Measurements from ENCODE around the gene RGL1.
A peak's percentile ranks its signal among the peaks of the same experiment; 100 is the strongest.

RGL1 gene

GRCh38 chr1:183926983-183927382, 122.1 kb downstream of the RGL1 start:
- no peak for DNase-seq

- no peak for DNase-seq
Observed at GRCh38 chr1:183931646-183932271, 126.8 kb downstream of the RGL1 start.

GRCh38 chr1:183932412-183932811, 127.5 kb downstream of the RGL1 start:
- no peak for DNase-seq

DNA sequence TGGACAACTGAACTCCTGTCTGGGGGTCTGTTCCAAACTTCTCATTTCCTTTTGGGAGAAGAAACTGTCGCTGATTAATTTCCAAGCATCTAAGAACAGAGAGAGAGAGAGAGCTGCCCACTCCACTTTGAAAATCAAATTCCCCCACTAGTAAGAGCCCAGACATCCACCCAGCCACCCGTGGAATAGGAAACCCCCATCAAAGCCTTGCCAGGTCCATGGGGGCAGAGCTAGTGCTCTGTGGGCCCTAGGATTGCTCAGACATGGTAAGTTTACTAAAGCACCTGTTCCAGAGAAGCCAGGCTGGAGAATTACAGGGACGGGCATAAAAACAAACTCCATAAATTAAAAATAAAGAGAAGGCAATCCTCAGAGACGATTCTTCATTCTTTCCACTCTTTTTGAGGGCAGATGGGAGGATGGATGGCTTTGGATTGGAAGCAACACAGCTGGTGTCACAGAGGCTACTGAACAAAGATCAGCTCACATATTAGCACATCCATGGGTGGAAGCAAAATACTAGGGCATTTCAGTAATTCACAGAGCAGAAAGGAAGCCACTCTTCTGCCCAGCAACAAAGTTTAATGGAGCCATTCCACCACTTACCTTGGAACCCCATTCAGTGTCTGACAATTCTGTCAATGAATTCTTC, 128.7 kb downstream of the RGL1 start:
- no peak for DNase-seq

GRCh38 chr1:183934314-183934713, 129.4 kb downstream of the RGL1 start:
- no peak for DNase-seq

GRCh38 chr1:183936009-183936408, 131.1 kb downstream of the RGL1 start:
- DNase-seq, result no peak

DNA sequence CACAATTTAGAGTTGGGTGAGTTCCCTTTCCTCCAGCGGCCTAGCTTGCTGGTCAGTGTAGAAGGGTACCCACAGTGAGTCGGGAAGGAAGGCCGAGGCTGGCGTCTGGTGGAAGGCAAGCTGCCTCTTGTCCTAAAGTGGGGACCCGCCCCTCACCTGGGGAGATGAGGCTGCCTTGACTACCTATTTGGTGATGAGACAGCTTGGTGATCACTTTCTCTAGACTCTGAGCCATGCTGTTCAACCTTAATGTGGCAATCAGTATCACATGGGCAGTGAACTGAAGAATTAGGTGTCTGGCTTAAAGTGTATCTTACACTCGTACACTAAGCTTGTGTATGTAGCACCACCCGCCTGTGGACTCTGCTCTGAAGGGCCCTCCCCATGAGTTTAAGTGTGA, 131.9 kb downstream of the RGL1 start:
- no peak for DNase-seq

DNA sequence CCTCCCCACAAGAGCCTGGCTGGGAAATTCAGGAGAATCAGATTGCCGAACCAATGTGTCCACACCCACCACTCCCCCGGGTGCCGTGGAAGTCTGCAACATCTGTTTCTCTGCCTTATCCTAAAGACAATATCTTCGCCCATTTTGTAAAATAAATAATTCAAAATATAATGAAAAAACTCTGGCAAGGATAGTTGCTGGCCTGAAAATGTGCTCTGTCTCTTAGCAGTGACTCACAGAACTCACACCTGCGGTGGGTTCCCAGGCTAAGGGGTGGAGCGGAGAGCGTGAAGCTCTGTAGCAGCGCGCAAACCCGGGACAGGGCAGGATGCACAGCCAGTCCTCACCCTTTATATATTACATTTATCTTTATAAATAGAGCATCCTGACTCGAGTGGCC, 132.7 kb downstream of the RGL1 start:
- DNase-seq, result no peak

- DNase-seq, result no peak
Observed at GRCh38 chr1:183941001-183941400, 136.1 kb downstream of the RGL1 start.

- DNase-seq, result peak in 1 of 2 donors; percentile 2
Observed at GRCh38 chr1:183942933-183943693, 138.2 kb downstream of the RGL1 start.

GRCh38 chr1:183945428-183946319, 140.8 kb downstream of the RGL1 start:
- peak; percentile 18 to 29 for DNase-seq

DNA sequence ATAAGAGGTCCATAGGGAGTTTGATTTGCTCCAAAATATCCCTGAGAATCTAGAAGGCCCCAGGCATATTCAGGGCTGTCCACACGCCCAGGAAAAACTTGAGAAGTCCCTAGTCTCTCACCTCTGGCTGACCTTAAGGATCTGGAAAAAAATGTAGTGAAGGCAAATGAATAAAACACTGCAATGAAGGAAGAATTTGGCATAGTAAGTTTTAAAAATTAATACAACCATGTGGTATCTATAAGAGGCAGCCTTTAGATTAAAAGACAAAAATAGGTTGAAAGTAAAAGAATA, 141.3 kb downstream of the RGL1 start:
- no peak for DNase-seq

DNA sequence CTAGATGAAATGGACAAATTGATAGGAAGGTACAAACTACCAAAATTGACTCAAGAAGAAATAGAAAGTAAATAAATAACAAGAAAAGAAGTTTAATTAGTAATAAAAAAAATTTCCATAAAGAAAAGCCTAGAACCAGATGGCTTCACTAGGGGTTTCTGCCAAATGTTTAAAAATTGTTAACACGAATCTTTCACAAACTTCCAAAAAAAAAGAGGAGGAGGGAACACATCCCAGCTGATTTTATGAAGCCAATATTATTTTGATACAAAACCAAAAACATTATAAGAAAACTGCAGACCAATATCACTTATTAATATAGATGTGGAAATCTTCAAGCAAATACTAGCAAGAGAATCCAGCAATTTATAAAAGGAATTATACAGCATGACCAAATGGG, 143.1 kb downstream of the RGL1 start:
- no peak for DNase-seq

- peak in 1 of 2 donors; percentile 17 for DNase-seq
Observed at GRCh38 chr1:183952101-183952500, 147.2 kb downstream of the RGL1 start.

DNA sequence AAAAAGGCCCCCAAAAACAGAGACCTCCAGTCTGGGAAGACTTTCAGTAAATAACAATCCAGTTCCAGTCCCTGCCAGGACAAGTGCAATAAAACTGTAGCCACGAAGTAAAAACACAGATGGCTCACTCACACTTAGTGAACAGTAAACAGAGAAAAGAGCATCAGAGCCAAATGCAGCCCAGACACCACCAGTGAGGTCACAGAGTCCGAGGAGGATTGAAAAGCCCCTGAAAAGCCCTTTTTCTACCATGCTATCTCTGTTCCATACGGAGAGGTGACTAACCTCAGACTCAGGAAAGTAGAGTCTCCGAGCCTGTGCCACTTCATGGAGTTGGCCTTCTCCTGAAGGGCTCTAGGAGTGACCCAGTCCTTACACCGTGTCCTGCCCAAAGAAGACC, 148.1 kb downstream of the RGL1 start:
- DNase-seq, result no peak

DNA sequence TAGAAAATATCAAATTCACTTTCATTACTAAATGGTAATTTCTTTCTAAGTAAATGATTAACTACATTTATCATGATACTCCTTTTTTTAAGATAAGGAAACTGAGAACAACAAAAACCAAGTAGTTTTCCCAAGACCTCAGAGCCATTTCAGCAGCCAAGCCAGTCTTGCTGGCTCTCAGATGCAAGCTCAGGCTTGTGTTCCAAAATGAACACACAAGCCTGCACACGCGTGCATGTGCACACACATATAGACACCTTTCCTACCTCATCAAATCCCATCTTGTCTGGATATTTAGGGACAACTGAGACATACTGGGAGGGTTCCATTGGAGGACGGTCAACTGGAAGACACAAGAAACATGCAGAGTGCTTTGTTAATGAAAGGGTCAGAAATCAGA, 149.6 kb downstream of the RGL1 start:
- DNase-seq, result no peak

DNA sequence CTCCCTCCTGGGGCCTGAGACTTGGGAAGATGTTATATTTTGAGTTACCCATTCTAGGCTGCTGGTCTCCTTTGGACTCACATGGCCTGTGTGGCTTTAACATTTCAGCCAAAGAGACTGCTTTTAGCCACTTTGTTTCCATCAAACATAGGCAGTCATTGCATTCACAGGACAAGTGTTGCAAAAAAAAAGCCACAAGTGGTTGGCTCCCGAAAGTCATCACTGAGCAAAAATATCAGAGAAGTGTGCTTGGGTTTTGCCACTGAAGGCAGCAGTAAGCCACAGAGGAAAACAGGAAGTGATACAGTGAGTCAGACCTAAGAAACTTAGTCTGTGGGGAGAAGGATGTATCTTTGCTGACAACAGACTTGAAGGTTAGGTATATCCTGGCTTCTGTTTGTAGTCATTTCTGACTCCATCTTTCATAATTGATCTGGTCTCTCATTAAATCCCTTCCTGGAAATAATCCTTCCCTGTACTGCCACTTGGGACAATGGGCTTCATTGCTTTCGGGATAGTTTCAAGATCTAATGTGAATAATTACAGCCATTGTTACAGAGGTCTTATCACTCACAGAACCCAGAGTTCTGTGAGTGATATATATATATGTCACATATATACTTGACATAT, 151.8 kb downstream of the RGL1 start:
- peak; percentile 84 to 90 for DNase-seq

DNA sequence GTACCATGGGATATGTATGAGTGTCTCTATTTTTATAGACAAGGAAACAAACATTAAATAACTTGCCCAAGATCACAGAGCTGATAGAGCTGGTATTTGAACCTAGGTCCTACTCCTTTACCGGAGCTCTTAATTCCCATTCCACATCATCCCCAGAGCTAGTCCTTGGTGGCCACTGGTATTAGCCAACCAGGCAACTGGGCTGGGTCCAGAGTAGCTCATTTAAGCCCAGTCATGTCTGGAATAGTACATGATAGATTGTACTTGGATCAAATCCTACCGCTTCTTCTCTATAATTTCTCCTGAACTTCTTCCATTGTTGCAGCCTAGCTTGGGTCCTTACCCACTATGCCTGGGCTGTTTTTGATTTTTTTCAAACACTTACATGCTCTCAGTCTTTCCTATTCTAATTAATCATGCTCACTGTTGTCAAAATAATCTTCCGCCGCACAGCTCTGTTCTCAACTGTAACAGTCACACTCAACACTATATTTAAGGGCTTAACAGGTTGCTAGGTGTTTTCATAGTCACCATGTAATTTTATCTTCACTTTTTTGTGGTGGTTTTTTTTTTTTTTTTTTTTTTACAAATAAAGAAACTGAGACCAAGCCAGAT, 152.4 kb downstream of the RGL1 start:
- DNase-seq, result no peak

- no peak for DNase-seq
Observed at GRCh38 chr1:183958958-183959357, 154.0 kb downstream of the RGL1 start.

DNA sequence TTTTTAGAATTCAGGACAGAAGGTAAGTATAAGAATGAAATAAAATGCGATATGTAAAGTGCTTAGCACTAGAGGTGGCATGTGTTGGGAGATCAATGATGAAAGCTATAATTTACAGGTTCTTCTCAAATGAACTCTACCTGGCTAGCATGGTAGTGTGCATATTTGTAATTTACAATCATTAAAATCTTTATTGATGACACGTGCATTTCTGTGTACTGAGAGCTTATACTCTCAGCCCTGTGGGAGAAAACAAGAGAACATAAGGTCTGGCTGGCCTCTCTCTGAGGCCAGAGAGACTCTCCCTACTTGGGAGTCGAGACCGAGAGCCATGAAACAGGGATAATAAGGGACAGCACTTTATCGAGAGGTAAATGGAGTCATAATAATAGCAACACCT, 156.2 kb downstream of the RGL1 start:
- DNase-seq, result no peak

- no peak for DNase-seq
Observed at GRCh38 chr1:183962903-183963302, 158.0 kb downstream of the RGL1 start.

GRCh38 chr1:183965726-183966125, 160.8 kb downstream of the RGL1 start:
- DNase-seq, result no peak

All from inflammatory macrophage treated with lipopolysaccharide for 1 hour (primary cell).